GM21381 (cell line): ENCODE results near the gene CCDC74B.
"Not testable (repeated sequence)": the region's sequence is repeated elsewhere in the genome, so short reads cannot be mapped to it uniquely, and the experiment has no call there.

ENCODE experiments used
- ATAC-seq: cut with Tn5 transposase; IDR thresholded peaks from one replicate; pipeline ENCODE4 v1.9.1; 2021; ENCODE audit warnings: mild to moderate bottlenecking, moderate library complexity; ENCODE audit not compliant: unreplicated experiment

CCDC74B gene

GRCh38 chr2:130120924-130121323, 24.0 kb downstream of the CCDC74B start:
- not testable (repeated sequence) for ATAC-seq

GRCh38 chr2:130102597-130103363, 42.1 kb downstream of the CCDC74B start:
- ATAC-seq, result not testable (repeated sequence)
